Measurements from ENCODE around the gene ZNF157. TPM values are rescaled to one million over a fixed set of nuclear protein-coding genes. Genes with fewer than 3 reads are reported as not detected.
"Not testable (repeated sequence)": the region's sequence is repeated elsewhere in the genome, so short reads cannot be mapped to it uniquely, and the experiment has no call there.

The ZNF157 gene
- total RNA-seq (1 to 10 TPM; 2.0 to 2.2 TPM), polyA plus RNA-seq (under 1 TPM; 0.34 to 0.67 (median 0.61) TPM), total RNA-seq (0.97 to 4.4 (median 1.9) reads per million in 6 experiments)

DNA sequence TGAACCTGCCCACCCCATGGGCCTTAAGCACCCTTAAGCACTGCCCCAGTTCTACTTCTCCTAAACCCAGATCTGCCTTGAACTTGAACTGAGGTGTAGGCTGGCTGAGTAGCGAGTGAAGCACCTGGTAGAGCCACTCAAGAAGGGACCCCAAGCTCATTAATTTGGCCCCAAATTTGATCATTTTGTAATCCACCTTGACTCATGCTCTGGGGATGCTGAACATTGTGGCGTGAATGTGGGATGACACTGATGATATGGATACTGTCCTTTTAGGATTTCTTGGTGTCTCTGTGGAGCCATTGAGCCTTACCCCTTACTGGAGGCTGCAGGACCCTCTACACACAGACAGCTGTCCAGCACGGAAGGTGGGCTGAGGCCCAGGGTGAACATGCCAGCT lies at the start of gene ZNF157:
TSS of gene ZNF157 (plus strand) at position 301 of the 400 bp plus-strand sequence. CDS start at position 392, 91 bp downstream.
- ATAC-seq (no peak), DNase-seq (no peak)
- peaks cover 0 to 2% (median 0%) of the 10 kb centered on the region in 9 donors for H3K9me3 Mint-ChIP-seq
- H3K36me3 Mint-ChIP-seq = peaks cover 0 to 5% (median 0%) of the 10 kb centered on the region in 3 donors
- peaks cover 7 to 20% (median 14%) of the 10 kb centered on the region in 4 donors for H3K4me1 Mint-ChIP-seq
- no peak within 1 kb of the TSS for H3K27ac Mint-ChIP-seq
- H3K4me3 Mint-ChIP-seq = no peak within 1 kb of the TSS
- POLR2A ChIA-PET = interaction anchor here (0.7 to 1.4 kb wide), 2 partner anchors 8 to 448 kb away, joined by 4 to 5 read pairs; no protein-coding TSS in a partner anchor
- H3K27me3 Mint-ChIP-seq = no peaks in the 10 kb centered on the region

DNA sequence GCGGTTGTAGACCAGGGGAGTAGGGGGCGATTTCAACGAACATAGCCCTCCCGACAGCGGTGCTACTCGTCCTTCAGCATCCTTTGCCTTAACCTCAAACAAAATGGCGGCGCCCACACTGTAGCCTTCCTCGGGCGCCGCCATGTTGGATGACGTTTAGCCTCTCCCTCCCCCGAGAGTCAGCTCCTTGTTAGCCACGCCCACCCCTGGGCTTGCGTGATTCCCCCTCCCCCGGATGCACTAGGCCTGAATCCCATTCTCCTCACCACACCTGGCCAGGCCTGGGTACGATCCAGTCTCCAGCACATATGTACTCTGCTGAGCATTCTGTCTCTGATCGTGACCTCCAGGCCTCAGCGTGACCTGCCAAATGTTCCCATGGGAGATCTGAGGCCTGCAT lies 49.0 kb upstream of the ZNF157 start:
- Mint-ChIP-seq H3K9me3 (no peaks in the 10 kb centered on the region), H3K27me3 (no peaks in the 10 kb centered on the region), H3K4me3 (no peak overlapping the region), H3K27ac (no peak overlapping the region), H3K36me3 (no peaks in the 10 kb centered on the region), H3K4me1 (no peaks in the 10 kb centered on the region)
- ATAC-seq = no peak
- DNase-seq = no peak
- POLR2A ChIA-PET = no interaction called here

DNA sequence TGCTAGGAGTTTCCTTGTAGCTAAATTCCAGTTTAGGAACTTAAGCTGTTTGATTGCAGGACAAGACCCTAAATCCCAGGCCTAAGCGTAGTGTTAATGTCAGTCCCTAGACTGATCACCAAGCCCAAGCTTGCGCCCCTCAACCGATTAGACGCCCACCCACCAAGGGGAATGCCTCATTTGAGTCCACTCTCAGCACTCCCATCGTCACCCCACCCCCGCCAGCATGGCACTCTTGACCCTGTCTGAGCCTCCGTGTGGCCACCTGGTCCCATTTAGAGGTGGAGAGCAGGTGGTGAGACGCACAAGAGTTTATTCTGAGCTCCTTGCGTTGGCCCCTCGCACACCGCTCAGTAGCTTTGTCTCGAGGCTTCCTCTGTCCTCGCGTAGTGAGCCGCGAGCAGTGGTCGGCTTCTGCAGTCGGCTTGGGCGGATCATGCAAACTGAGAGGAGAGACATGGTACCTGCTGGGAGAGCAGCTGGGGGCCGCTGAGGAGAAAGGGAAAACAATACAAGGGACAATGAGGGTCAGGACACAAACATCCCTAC lies 48.5 kb upstream of the ZNF157 start:
- no peaks in the 10 kb centered on the region for H3K36me3 Mint-ChIP-seq
- no peak overlapping the region for H3K27ac Mint-ChIP-seq
- H3K4me3 Mint-ChIP-seq = no peak overlapping the region
- POLR2A ChIA-PET = no interaction called here
- DNase-seq = no peak
- no peaks in the 10 kb centered on the region for H3K27me3 Mint-ChIP-seq
- no peak for ATAC-seq
- no peaks in the 10 kb centered on the region for H3K4me1 Mint-ChIP-seq
- H3K9me3 Mint-ChIP-seq = no peaks in the 10 kb centered on the region

DNA sequence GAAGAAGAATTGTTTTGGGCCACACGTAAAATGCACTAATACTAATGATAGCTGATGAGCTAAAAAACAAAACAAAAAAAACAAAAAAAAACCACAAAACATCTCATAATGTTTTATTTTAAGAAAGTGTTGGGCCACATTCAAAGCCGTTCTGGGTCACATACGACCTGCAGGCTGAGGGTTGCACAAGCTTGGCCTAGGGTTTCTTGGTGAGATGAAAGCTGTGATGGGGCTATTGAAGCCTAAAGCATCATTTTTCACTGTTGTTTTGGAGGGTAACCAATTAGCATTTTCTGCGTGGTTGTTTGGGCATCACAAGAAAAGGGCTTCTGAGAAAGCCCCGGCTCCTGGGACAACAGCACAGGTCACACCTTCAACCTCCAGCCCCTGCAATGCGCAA lies 42.5 kb upstream of the ZNF157 start:
- no peaks in the 10 kb centered on the region for H3K9me3 Mint-ChIP-seq
- no peak overlapping the region for H3K4me3 Mint-ChIP-seq
- POLR2A ChIA-PET = no interaction called here
- DNase-seq (no peak), ATAC-seq (no peak)
- no peaks in the 10 kb centered on the region for H3K36me3 Mint-ChIP-seq
- no peaks in the 10 kb centered on the region for H3K27me3 Mint-ChIP-seq
- no peaks in the 10 kb centered on the region for H3K4me1 Mint-ChIP-seq
- H3K27ac Mint-ChIP-seq = peak overlapping the region in 1 of 10 donors; percentile 26

DNA sequence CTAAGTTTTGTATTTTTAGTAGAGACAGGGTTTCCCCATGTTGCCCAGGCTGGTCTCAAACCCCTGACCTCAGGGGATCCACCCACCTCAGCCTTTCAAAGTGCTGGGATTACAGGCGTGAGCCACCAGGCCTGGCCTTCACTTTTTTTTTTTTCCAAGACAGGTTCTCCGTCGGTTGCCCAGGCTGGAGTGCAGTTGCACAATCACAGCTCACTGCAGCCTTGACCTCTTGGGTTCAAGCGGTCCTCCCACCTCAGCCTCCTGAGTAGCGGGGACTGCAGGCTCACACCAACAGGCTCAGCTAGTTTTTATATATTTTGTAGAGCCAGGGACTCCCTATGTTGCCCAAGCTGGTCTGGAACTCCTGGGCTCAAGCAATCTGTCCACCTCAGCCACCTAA lies 37.6 kb upstream of the ZNF157 start:
- DNase-seq, ATAC-seq, POLR2A ChIA-PET, H3K36me3 Mint-ChIP-seq, H3K27me3 Mint-ChIP-seq, H3K9me3 Mint-ChIP-seq, H3K4me1 Mint-ChIP-seq, H3K4me3 Mint-ChIP-seq: not testable (repeated sequence)
- H3K27ac Mint-ChIP-seq = peak overlapping the region in 1 of 10 donors; percentile 37

DNA sequence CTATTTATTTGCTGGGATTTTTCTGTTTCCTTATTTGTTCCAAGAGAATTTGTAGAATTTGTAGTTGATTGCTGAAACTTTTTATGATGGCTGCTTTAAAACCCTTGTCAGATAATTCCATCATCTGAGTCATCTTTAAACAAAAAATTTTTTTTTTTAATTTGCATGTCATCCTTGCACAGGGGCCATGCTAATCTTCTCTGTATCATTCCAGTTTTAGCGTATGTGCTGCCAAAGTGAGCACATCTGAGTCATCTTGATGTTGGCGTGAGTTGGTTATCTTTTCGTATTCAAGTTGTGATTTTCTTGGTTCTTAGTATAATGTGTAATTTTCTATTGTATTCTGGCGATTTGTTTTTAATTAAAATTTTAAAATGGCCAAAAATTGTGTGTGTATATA lies 18.7 kb upstream of the ZNF157 start:
- DNase-seq = no peak
- no peak for ATAC-seq
- H3K4me1 Mint-ChIP-seq = peaks cover 0 to 1% (median 0%) of the 10 kb centered on the region in 4 donors
- no peaks in the 10 kb centered on the region for H3K9me3 Mint-ChIP-seq
- no peak overlapping the region for H3K4me3 Mint-ChIP-seq
- no peak overlapping the region for H3K27ac Mint-ChIP-seq
- POLR2A ChIA-PET = no interaction called here
- H3K36me3 Mint-ChIP-seq = no peaks in the 10 kb centered on the region
- H3K27me3 Mint-ChIP-seq = no peaks in the 10 kb centered on the region

DNA sequence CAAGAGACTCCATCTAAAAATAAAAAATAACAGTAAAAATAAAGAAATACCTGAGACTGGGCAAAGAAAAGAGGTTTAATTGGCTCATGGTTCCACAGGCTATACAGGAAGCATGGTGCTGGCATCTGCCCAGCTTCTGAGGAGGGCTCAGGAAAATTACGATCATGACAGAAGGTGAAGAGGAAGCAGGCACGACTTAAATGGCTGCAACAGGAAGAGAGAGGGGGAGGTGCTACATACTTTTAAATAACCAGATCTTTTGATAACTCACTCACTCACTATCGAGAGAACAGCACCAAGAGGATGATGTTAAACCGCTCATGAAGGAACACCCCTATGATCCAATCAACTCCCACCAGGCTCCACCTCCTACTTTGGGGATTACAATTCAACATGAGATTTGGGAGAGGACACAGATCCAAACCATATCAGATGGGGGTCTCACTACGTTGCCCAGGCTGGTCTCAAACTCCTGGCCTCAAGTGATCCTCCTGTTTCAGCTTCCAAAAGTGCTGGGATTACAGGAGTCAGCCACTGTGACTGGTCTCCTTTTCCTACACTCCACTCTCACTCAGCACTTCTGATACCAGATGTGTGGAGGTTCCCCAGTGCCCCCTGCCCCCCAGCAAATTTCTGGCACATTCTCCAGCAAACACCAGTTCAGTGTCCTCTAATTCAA lies 11.9 kb upstream of the ZNF157 start:
- H3K9me3 Mint-ChIP-seq = no peaks in the 10 kb centered on the region
- H3K27ac Mint-ChIP-seq = peak overlapping the region; percentile 23 to 95 (median 86)
- POLR2A ChIA-PET = interaction anchor here (0.6 to 0.8 kb wide), 2 partner anchors 120 to 125 kb away, joined by 3 to 9 read pairs; partner anchors contain the start of gene USP11
- DNase-seq = peak in 6 of 10 donors; percentile 2 to 66 (median 32)
- H3K27me3 Mint-ChIP-seq = no peaks in the 10 kb centered on the region
- peak; percentile 61 to 68 for ATAC-seq
- no peaks in the 10 kb centered on the region for H3K36me3 Mint-ChIP-seq
- peak overlapping the region; percentile 44 to 77 (median 69) for H3K4me3 Mint-ChIP-seq
- H3K4me1 Mint-ChIP-seq = peaks cover 5 to 30% (median 25%) of the 10 kb centered on the region in 4 donors

DNA sequence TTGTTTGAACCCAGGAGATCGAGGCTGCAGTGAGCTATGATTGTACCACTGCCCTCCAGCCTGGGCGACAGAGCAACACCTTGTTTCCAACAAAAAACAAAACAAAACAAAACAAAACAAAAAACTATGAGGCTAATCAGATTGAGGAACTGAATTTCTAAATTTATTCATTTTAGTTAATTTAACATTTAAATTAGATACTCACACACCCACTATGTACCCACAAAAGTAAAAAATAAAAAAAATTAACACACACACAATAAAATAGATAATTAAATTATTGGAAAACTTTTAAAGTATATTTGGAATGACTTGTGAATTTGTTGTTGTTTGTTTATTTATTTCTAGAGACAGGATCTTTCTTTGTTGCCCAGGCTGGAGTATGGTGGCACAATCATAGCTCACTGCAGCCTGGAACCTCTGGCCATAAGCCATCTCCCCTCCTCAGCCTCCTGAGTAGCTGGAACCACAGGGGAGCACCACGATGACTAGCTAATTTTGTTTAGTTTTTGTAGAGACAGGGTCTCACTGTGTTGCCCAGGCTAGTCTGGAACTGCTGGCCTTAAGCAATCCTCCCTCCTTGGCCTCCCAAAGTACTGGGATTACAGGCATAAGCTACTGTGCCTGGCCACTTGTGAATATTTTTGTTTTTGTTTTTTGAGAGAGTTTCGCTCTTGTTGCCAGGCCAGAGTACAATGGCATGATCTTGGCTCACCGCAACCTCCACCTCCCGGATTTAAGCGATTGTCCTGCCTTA lies 9.8 kb upstream of the ZNF157 start:
- Mint-ChIP-seq H3K4me3 (no peak overlapping the region), H3K36me3 (no peaks in the 10 kb centered on the region), H3K9me3 (no peaks in the 10 kb centered on the region), H3K4me1 (peaks cover 5 to 30% (median 25%) of the 10 kb centered on the region in 4 donors), H3K27ac (no peak overlapping the region), H3K27me3 (no peaks in the 10 kb centered on the region)
- POLR2A ChIA-PET = no interaction called here
- DNase-seq = no peak
- no peak for ATAC-seq

DNA sequence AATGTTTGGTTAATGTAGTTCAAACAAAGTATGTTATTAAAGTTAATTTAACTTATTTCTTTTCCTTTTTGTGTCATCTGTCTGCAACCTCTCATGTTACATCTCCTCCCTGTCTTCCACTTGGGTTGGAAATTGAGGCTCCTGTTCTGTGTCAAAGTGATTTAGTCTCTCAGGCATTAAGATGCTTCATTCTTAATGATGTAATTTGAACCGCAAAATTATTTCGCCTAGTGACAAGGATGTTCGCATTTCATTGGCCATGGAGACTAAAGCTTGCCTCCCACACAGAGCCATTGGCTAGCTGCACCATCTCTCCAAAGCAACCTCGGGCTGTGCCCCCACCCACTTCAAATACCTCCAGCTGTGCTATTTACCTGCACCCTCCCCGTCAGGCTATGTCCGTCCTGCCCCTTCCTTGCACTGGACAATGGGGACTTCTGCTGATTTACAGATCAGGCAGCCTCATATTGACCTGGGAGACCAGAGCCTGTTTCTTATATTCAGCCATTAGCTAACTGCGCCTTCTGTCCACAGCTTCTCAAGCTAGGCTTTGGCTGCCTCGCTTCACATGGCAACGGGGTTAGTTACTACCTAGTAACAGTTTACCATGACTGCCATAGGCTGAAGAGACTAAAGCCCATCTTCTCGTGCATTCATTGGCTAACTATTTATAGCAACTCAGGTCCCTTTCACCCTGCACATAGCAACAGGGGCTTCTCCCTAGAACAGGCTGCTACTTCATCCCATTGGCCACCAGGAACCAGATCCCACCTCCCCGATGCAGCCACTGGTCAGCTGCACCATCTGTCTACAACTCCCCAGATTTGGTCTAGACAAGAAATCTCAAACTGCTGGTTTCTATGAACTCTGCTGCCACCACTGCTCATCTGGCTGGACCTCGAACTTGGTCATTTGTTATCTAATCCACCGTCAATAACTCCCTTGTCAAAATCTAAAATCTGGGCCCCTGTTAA lies 8.6 kb upstream of the ZNF157 start:
- POLR2A ChIA-PET = interaction anchor here (1.0 kb wide), 1 partner anchor 23 kb away, joined by 3 read pairs; no protein-coding TSS in a partner anchor

DNA sequence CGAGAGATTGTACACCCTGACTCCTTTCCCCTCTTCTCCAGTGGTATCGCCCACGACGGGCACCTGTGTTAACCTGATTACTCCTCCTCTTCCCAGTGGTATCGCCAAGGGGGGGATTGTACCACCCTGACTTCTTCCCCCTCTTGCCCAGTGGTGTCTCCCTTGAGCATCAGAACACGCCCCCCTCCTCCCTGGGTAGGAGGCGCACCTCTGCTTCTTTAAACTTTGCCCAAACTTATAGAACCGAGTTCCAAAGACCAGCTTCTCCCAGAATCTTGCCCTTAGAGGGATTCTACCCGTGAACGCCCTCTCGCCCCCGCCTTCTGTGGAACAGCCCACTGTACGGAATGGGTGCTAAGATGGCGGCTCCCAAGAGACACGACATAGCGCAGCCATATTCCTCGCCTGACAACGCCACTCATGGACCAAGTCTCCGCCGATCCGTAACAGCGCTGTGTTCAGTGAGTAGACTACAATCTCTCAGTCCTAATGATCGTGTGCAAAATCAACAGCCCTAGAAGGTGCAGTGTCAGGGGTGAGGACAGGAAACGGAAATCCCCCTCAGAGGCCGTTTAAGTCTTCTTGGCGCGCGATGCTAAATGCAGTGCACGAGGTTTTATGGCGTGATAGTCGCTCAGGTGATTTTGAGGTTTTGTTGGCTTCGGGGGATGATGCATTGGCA lies 4.2 kb upstream of the ZNF157 start:
- Mint-ChIP-seq H3K4me3 (peak overlapping the region; percentile 90 to 96 (median 92)), H3K9me3 (peaks cover 0 to 2% (median 0%) of the 10 kb centered on the region in 9 donors), H3K4me1 (peaks cover 8 to 28% (median 23%) of the 10 kb centered on the region in 4 donors), H3K36me3 (no peaks in the 10 kb centered on the region), H3K27me3 (no peaks in the 10 kb centered on the region), H3K27ac (peak overlapping the region; percentile 89 to 98 (median 96))
- peak; percentile 94 to 95 for ATAC-seq
- POLR2A ChIA-PET = interaction anchor here (2.4 kb wide), 1 partner anchor 133 kb away, joined by 9 read pairs; the partner anchor contains the start of gene USP11
- peak; percentile 45 to 89 (median 76) for DNase-seq

More for the DNA sequence above, 8.6 kb upstream of the ZNF157 start:
- H3K4me1 Mint-ChIP-seq = peaks cover 11 to 39% (median 34%) of the 10 kb centered on the region in 4 donors
- peak in 8 of 10 donors; percentile 9 to 62 (median 18) for DNase-seq
- H3K27me3 Mint-ChIP-seq = no peaks in the 10 kb centered on the region
- peaks cover 0 to 2% (median 0%) of the 10 kb centered on the region in 9 donors for H3K9me3 Mint-ChIP-seq
- H3K36me3 Mint-ChIP-seq = no peaks in the 10 kb centered on the region
- peak; percentile 30 to 34 for ATAC-seq
- peak overlapping the region in 7 of 10 donors; percentile 55 to 81 (median 69) for H3K27ac Mint-ChIP-seq
- H3K4me3 Mint-ChIP-seq = peak overlapping the region in 6 of 10 donors; percentile 14 to 77 (median 46)

DNA sequence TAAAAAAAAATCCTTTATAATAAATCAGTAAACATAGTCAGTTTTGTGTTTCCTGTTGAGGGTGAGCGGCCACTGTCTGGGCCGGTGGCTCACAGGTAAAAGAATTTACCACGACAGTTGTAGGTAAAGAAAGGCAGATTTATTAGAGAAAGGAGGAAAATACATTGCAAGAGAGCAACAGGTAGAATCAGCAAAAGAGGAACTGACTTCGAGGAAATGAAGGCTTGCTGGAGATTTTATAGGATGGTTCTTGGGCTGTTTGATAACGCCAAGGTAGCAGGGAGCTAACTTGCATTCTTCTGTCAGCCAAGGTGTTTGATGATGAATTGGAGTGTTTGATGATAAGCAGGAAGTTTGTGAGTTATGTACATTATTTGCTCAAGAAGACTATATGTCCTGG lies 2.8 kb downstream of the ZNF157 start:
- H3K4me1 Mint-ChIP-seq = peaks cover 0 to 7% (median 4%) of the 10 kb centered on the region in 4 donors
- H3K4me3 Mint-ChIP-seq = no peak overlapping the region
- DNase-seq (no peak), ATAC-seq (no peak)
- POLR2A ChIA-PET = interaction anchor here (0.7 to 1.0 kb wide), 2 partner anchors 150 to 183 kb away, joined by 3 to 8 read pairs; no protein-coding TSS in a partner anchor
- no peaks in the 10 kb centered on the region for H3K27me3 Mint-ChIP-seq
- no peak overlapping the region for H3K27ac Mint-ChIP-seq
- no peaks in the 10 kb centered on the region for H3K9me3 Mint-ChIP-seq
- H3K36me3 Mint-ChIP-seq = peaks cover 0 to 7% (median 0%) of the 10 kb centered on the region in 3 donors

All from naive thymus-derived CD8-positive, alpha-beta T cell (primary cell).